D721Med (cell line): ENCODE measurements around the gene STIM1.
"Not testable (repeated sequence)": the region's sequence is repeated elsewhere in the genome, so short reads cannot be mapped to it uniquely, and the experiment has no call there.

Source experiments
- DNase-seq: peaks from one replicate; pipeline ENCODE4 v3.0.0; 2011; ENCODE audit warnings: low spot score; ENCODE audit not compliant: insufficient read length
- FAIRE-seq: peaks from 2 replicates; lab custom pipeline; 2011; peaks lifted over from hg19 to GRCh38; lab: Jason Lieb, UNC
- TF ChIP-seq, protein P1 (sequence below): IDR thresholded peaks from 2 replicates; pipeline ENCODE4 v1.5.1; 2012; ENCODE audit warnings: mild to moderate bottlenecking, control low read depth; ENCODE audit not compliant: insufficient read depth; ENCODE audit errors: missing control alignments

STIM1 gene

DNA sequence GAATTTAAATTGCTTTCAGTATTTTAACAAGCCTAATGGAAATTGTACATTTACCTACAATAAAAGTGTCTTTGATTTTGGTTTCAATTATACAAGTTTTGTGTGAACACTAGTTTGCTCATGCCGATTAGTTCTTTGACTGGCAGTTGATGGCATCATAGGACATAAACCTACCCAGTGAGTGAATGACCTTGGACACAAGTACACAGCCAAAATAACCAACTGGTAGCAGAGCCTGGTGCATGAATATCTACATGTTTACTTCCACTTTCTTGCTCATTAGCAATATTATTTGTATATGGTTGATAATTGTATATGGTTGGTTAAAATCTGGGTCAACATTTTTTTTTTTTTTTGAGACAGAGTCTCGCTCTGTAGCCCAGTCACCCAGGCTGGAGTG is 37.8 kb downstream of the STIM1 start:
- TF ChIP-seq, protein P1, sequence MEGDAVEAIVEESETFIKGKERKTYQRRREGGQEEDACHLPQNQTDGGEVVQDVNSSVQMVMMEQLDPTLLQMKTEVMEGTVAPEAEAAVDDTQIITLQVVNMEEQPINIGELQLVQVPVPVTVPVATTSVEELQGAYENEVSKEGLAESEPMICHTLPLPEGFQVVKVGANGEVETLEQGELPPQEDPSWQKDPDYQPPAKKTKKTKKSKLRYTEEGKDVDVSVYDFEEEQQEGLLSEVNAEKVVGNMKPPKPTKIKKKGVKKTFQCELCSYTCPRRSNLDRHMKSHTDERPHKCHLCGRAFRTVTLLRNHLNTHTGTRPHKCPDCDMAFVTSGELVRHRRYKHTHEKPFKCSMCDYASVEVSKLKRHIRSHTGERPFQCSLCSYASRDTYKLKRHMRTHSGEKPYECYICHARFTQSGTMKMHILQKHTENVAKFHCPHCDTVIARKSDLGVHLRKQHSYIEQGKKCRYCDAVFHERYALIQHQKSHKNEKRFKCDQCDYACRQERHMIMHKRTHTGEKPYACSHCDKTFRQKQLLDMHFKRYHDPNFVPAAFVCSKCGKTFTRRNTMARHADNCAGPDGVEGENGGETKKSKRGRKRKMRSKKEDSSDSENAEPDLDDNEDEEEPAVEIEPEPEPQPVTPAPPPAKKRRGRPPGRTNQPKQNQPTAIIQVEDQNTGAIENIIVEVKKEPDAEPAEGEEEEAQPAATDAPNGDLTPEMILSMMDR: no peak
- DNase-seq (no peak), FAIRE-seq (no peak)

DNA sequence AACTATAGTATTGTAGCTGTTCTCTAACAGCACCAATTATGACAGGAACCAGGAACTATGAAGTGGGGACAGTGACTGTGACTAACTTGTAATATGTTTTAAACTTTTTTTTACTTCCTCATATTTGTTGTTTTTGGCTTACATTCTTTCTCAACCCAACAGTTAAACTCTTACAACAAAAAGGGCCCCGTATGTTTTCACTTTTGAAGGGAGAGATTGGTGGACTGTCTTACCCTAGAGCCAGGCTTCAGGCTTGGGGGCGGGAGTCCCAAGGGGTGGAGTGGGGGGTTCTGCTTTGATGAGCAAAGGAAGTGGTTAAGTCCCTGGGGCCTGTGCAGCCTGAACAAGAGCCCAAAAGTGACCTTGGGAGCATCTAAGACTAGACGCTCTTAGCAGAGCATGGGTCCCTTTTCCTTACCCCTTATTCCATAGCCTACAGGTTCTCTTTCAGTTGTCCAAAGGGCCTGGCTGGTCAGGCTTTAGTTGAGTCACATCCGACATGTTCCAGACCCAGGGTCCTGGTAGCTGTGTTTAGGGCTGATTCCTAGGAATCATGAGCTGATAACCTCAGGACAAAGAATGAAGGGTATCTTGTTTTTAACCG is 38.8 kb downstream of the STIM1 start:
- DNase-seq (no peak), FAIRE-seq (no peak)
- TF ChIP-seq, protein P1: no peak

DNA sequence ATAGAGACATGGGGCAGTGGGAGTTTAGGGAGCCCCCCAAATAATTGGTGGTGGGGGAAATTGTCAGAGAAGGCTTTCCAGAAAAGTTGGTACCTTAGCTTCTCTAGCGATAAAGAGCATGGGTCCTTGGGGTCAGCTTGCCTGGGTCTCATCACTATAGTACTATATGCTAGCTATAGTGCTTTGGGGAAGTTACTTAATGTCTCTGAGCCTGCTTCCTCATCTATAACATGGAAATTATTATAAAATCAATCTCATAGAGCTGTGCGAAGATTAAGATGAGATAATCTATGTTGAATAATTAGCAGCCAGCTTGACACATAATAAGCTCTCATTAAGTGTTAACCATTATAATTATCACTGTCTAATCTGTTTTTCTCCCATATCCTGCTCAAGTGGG is 41.2 kb downstream of the STIM1 start:
- FAIRE-seq: no peak
- TF ChIP-seq, protein P1: no peak
- no peak for DNase-seq

DNA sequence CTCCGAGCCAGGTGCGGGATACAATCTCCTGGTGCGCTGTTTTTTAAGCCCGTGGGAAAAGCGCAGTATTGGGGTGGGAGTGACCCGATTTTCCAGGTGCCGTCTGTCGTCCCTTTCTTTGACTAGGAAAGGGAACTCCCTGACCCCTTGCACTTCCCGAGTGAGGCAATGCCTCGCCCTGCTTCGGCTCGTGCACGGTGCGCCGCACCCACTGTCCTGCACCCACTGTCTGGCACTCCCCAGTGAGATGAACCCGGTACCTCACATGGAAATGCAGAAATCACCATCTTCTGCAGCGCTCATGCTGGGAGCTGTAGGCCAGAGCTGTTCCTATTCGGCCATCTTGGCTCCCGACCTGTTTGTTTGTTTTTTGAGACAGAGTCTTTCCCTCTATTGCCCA is 44.8 kb downstream of the STIM1 start:
- not testable (repeated sequence) for FAIRE-seq, DNase-seq

DNA sequence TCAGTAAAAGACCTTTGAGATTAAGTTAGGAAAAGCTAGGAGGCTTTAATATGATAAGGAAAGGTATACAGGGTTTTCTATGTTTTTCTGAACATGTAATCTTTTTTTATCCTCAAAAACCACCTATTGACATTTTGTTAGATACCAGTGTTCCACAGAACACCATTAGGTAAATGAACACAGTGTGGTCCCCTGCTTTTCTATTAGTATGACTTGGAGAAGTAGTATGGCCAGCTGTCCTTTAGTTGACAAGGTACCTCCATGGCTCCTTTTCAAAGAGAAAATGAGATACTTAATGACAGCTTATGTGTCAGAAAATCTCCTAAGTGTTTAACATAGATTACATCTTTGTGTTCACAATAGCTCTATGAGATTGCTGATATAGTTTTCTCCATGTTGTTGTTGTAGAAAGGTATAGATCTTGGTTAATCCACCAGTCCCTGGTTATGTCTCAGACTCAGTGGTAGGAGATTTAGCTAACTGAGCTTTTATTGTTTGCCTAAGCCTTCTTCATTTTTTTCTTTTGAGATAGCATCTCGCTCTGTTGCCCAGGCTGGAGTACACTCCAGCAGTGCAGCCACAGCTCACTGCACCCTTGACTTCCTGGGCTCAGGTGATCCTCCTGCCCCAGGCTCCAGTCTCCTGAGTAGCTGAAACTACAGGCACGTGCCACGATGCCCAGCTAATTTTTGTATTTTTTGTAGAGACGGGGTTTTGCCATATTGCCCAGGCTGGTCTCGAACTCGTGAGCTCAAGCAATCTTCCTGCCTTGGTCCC is 46.0 kb downstream of the STIM1 start:
- no peak for FAIRE-seq
- DNase-seq: no peak
- TF ChIP-seq, protein P1: no peak

DNA sequence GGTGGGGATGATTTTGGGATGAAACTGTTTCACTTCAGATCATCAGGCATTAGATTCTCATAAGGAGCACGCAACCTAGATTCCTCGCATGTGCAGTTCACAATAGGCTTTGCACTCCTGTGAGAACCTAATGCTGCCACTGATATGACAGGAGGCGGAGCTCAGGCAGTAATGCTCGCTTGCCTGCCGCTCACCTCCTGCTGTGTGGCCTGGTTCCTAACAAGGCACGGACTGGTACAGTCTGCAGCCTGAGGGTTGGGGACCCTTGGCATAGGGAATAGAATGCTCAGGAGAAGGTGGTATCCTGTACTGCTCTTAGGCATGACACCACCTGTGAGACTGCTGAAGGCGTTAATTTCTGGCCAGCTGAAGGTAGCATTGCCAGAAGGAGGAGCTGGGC is 47.0 kb downstream of the STIM1 start:
- FAIRE-seq: no peak
- TF ChIP-seq, protein P1: no peak
- DNase-seq: no peak

DNA sequence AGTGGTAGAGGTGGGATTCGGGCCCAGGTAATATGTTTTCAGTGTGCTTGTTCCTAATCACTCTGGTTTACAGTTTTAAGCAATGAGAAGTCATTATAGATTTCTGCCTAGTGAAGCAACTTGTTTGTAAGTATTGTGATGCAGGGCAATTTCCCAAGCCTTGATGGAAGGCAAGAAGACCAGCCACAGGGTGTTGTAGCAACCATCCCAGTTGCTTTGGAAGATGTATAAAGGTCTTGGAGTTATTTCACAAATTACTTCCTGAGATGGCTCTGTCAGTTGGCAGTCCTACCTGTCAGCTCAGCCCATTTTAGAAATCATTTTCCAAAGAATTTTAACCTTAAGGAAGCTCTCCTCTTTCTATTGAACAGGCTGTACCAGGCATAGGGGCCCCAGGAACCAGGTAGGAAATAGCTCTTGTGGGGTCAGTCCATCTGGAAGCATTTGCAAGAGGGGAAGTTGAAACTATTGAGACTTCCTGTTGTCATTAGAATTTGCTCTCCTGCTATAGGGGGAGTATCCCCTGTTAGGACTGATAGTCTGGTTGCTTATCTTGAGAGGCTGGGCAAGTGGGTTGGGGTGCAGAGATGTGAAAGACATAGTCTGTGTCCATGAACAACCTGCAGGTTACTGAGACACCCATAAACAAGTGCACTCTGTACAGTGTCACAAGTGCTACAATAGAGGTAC is 47.9 kb downstream of the STIM1 start:
- DNase-seq: no peak
- TF ChIP-seq, protein P1: no peak
- no peak for FAIRE-seq
